ENCODE measurements around the gene C14orf132.

The C14orf132 gene

DNA sequence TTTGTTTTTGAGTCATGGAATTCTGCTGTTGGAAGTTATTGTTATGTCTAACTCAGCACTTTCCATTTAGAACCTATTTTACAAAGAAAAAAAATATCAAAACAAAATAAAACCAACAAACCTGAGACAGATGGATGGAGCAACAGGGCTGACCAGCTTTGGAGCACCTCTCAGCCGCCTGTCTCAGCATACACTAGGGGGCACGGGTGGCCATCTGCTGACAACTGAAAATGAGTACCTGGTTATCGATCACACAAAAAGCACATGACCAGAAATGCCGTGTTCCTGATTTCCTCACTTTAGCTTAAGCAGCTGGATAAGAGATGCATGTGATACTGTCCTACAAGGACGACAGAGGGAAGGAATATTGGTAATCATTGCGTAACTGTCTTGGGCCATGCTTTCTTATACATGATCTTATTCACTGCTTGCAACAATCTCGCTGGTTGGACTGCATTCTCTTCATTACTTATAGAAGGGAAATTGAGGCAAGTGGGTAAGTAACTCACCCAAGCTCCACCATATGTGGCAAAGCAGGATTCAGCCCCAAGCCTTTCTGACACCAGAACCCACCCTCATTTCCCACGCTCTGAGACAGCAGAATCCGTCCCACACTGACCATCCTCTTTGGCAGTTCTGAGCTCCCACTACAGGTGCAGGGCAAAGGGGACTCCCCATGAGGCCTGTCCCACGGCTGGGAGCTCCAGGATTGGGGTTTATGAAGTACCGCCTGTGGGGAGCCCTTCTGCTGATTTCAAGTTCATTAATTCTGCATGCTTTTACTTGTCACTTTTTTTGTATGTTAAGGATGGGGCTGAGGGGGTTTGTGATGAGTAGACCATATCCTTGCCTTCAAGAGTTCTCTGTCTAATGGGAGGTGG lies 43.5 kb downstream of the C14orf132 start:
- DNase-seq (ENCODE audit: low spot score) = no peak

- no peak for DNase-seq (ENCODE audit: low spot score)
These were observed 44.6 kb downstream of the C14orf132 start for GRCh38 chr14:96083667-96084320.

DNA sequence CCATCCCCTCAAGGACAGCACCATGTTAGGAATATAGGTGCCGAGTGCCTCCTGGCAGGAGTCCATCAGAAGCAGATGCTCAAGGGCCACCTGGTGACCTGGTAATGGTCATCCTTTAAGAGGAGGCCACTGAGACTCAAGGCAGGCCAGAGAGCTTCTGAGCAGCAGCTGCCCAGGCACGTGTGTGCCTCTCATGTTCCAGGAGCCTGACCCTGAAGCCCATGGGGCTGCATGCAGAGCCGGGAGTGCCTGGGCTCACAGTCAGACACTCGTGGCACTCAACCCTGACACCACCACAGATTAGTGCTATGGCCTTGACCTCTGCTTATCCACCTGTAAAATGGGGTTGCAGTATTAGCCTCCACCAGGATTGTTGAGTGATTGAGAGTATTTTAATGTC lies 45.6 kb downstream of the C14orf132 start:
- no peak for DNase-seq (ENCODE audit: low spot score)

DNA sequence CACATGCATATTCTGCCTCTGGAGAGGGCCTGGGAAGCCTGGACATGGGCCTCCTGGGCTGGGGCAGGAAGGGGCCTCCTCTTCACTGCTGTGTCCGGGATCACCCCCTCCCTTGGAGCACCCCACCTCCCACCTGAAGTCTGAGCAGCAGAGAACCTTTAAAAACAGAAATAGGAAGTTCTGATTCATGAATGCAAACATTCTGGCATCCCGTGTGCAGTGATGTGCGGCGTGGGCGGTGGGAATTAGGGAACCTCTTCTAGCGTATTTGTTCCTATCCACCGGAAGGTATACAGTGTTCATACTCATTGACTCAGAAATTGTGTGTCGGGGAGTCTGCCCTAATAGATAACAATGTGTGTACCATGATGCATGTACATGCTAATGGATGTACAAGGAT lies 46.2 kb downstream of the C14orf132 start:
- DNase-seq (ENCODE audit: low spot score) = no peak

- no peak for DNase-seq (ENCODE audit: low spot score)
These were observed 46.9 kb downstream of the C14orf132 start for GRCh38 chr14:96086032-96086431.

- DNase-seq (ENCODE audit: low spot score) = no peak
These were observed 47.5 kb downstream of the C14orf132 start for GRCh38 chr14:96086574-96087077.

- no peak for DNase-seq (ENCODE audit: low spot score)
These were observed 48.9 kb downstream of the C14orf132 start for GRCh38 chr14:96088074-96088473.

- no peak for DNase-seq (ENCODE audit: low spot score)
These were observed 49.3 kb downstream of the C14orf132 start for GRCh38 chr14:96088481-96088880.

- no peak for DNase-seq (ENCODE audit: low spot score)
These were observed 49.7 kb downstream of the C14orf132 start for GRCh38 chr14:96088911-96089310.

DNA sequence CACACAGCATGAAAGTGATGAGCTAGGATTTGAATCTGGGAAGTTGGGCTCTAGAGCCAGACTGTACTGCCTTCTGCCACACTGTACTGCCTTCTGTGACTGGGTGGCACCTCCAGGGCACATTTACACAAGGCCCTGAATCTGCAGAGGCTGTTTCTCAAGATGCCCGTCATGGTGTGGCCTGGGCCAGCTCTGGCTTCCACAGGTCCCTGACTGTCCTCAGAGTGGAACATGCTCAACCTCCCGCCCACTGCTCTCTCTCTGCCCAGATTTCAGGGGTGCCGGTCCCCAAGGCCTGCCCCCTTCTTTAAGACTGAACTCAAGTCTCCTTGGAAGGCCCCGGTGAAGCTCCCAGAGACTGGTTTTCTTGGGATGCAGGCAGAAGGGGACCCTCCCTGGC lies 50.2 kb downstream of the C14orf132 start:
- DNase-seq (ENCODE audit: low spot score) = no peak

DNA sequence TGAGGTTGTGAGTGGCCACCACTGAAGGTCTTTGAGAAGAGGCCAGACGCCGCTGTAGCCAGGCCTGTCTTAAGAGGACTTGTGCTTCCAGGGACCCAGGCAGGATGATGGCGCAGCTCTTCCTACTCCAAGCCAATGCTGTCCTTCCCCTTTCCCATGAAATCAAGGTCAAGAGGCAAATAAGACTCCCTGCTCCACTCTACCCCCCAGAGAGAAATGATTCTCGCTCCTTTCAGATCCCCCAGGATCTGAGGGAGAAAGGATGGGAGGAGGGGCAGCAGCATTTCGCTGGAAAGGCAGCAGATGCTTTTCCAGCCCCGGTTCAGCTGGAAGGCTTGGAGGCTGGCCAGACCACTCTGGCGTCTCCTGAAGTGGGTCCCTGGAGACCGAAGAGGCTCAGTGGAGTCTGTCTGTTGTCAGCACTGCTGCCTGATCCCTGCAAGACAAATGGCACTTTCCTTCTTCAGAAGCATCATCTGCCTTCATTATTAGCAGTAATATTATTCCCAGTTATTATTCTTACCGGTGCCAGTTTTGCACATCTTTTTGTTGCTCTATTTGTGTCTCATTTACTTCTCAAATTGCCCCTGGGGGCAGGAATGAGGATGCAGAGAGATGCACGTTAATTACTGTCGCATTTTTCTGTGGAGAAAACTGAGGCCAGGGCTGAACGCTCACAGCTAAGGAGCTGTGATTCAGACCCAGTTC lies 51.4 kb downstream of the C14orf132 start:
- DNase-seq (ENCODE audit: low spot score) = peak; percentile 58

DNA sequence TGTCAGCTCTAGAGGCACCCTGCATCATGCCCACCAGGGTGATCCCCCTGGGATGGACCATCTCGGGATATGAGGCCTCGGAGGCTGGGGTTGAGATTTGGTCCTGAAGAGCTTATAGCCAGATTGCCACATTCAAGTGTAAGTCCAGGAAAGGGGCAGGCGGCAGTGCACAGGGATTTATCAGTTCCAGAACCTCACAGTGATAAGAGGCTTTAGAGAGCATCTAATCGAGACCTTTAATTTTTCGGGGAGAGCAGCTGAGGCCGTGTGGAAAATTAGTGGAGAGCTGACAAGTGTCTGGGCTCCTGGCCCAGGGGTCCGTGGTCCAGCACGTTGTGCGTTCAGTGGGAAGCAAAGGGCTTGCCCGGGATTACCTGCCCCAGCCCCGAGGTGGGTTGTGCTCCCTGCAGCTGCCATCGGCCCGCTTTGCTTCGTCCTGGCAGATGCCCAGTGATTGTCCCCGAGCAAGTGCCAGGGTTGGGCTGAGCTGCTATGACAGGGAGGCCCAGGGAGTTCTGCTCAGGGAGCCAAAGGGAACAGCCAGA lies 52.1 kb downstream of the C14orf132 start:
- DNase-seq (ENCODE audit: low spot score) = no peak

- DNase-seq (ENCODE audit: low spot score) = no peak
These were observed 52.8 kb downstream of the C14orf132 start for GRCh38 chr14:96091941-96092411.

GRCh38 chr14:96092936-96093335 lies 53.8 kb downstream of the C14orf132 start:
- DNase-seq (ENCODE audit: low spot score) = no peak

DNA sequence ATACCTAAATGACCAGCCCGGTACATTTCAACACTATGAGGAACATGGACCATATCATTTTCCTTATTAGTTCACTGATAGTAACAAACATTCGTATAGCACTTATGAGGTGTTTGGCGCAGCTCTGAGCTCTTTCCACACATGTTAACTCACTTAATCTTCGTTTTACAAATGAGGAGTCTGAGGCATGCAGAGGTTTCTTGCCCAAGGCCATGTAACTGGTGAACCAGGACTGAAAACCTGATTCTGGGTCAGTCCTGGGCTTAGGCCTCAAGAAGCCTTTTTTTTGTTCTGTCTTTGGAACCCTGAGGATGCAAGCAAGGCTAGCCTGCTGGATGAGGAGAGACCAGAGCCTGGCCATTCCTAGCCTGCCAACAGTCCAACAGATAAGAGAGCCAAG lies 55.0 kb downstream of the C14orf132 start:
- no peak for DNase-seq (ENCODE audit: low spot score)

DNA sequence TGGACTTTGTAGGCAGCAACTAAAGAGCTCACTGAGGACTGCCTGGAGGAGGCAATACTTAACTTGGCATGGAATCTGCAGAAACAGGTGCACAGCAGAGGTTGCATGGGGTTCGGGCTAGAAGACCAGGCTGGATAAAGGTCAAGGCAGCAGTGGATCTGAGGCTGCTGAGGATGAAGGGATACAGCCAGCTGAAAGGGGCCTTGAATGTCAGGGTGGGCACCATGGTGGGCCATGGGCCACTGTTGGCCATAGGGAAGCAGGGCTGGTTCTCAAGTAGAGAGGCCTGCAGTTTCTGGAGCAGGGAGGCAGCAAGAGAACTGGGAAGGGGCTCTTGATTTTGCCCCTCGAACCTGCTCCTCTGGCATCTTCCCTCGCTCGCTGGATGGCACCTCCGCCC lies 55.5 kb downstream of the C14orf132 start:
- DNase-seq (ENCODE audit: low spot score) = no peak

DNA sequence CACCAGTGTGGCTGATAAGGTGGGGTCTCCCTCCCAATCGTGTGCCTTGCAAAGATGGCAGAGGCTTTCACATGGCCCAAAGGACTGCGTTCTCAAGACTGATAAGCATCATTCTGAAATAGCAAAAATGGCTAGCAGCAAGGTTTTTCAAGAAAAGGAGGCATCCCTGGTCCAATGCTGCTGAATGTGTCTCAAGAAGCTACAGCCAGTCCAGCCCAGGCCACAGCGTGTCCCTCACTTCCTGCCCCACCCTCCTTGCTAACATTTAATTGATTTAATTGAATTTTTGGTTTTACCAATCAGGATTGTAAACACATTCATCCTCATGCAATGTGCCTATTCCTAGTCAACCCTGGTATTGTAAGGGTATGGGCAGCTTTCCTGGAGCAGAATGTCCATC lies 55.9 kb downstream of the C14orf132 start:
- DNase-seq (ENCODE audit: low spot score) = no peak

DNA sequence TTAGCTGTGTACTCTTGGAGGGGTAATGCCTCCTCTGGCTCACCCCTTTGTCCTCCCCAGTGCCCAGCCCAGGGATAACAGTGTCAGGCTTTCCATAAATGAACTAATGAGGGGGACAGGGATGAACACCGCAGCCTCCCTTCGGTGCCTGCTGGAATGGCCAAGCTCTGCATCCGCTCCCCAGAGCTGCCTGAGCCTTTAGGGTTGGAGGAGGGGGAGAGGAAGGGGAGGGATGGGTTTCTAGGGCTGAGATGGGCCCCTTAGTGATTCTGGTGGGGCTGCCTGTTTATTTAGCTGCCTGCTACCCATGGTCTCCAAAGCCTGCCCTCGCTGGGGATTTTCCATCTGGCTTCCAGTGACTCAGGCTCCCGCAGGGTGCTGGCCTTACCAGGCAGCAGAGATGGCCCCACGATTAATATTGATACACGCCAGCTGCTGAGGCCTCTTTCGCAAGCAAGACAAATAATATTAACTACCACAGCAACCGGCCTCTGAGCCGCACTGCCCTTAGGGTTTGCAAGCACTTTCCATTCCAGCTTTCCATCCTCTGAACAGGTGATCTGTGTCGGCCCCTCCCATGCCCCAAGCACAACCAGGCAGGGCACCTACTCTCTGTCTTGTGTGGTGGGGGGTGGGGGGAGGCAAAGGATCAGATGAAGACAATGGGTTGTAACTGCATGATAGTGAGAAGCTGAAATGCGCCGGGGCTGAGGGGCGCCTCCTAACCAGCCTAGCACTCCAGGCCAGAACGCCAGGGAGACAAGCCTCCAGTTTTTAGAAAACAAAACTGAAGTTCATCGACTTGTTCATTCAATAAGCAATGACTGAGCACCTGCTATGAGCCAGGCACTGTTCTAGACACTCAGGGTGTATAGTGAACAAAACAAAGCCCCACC lies 56.7 kb downstream of the C14orf132 start:
- no peak for DNase-seq (ENCODE audit: low spot score)

DNA sequence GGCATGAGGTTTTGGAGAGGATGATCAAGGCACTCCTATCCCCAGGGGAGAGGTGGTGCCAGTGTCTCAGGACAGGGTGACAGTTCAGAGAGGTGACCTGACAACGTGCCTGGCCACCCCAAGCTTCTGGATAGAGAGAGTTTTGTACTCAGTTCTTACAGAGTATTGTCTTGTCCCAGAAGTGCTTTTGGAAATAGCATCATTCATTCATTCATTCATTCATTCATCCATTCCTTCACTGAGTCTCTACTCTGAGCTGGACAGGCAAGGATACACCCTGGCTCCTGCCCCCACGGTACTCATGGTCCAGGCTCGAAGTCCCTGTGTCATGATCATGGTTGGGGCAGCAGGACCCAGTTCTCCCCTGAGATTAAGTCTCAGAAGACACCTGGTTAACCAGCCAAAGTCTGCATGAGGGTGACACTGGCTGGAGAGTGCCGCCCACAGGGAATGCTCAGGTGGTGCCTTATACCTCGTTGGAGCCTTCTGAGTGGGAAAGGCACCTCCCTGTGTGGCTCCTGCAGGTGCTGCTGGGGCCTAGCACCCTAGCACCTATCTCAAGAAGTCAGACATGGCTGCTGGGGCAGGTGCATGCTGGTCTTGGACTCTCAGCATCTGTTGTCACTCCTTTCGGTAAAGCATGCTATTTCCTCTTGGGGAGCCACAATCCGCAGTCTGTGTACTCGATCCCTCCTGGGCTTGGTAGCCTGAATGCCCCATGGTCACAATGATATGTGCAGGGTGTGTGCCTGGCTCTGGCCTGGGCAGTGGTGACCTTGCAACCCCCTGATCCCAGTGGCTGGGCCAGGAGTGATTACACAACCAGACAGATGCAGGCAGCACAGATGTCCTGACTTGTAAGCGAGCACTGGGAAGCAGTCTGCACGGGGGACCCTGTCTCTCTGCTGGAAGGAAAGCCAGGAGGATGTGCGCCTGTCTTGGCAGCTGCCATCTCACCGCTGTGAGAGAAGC lies 57.8 kb downstream of the C14orf132 start:
- no peak for DNase-seq (ENCODE audit: low spot score)

GRCh38 chr14:96097752-96098151 lies 58.6 kb downstream of the C14orf132 start:
- no peak for DNase-seq (ENCODE audit: low spot score)

Data from putamen (tissue), 1 donor.